MM.1S (cell line): Measurements from ENCODE around the gene ARPC5L.

Experiments used
- CTCF ChIP-seq: fragments of 300-600 bp; sonication (generic); IDR thresholded peaks from 2 replicates; pipeline ENCODE4 v1.5.1; 2016; ENCODE audit warnings: antibody characterized with exemption, low read length, mixed read lengths
- EZH2 ChIP-seq: fragments of 300-600 bp; sonication (generic); optimal IDR thresholded peaks from 2 replicates; pipeline ENCODE3; 2017; ENCODE audit warnings: low read depth, mild to moderate bottlenecking, antibody characterized with exemption, low read length, mixed read lengths

DNA sequence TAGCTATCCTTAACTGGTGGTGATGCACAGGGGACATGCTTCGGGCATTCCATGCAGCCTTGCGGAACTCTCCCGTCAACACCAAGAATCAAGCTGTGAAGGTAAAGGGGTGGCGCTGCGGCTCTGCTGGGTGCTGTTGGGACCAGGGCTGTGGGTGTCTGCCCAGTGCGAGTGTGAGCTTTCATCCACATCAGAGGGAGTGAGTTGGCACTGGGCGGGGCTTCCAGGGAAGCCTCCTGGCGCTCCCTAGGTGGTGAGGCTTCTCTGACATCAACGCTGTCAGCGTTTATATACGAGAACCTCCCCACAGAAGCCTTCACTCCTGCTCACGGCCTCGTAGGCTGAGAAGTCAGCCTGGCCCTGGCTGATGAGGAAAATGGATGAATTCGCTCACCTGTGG lies 11.7 kb downstream of the ARPC5L start:
- TF ChIP-seq CTCF = no peak
- no peak for TF ChIP-seq EZH2
